Activated naive CD8-positive, alpha-beta T cell treated with anti-CD3 and anti-CD28 coated beads, Interleukin-2, amount 50 U/mL, for 24 hours (primary cell): ENCODE measurements around the gene PEAR1.
A peak's percentile ranks its signal among the peaks of the same experiment; 100 is the strongest.

ENCODE experiments used
- ATAC-seq: fragments of 150-1000 bp; cut with Tn5 transposase; one replicate; pipeline ENCODE4 v1.10.0; 2021
- DNase-seq: peaks from one replicate; pipeline ENCODE4 v3.0.0; 2021
- H3K27ac Mint-ChIP-seq: one replicate; pipeline ENCODE4 v1.8.0; 2021; ENCODE audit warnings: mild to moderate bottlenecking, mixed read lengths
- H3K27me3 Mint-ChIP-seq: one replicate; pipeline ENCODE4 v1.8.0; 2021; ENCODE audit warnings: mixed read lengths
- H3K36me3 Mint-ChIP-seq: one replicate; pipeline ENCODE4 v1.8.0; 2021; ENCODE audit warnings: low read depth, mixed read lengths
- H3K4me1 Mint-ChIP-seq: one replicate; pipeline ENCODE4 v1.8.0; 2021; ENCODE audit warnings: mixed read lengths
- H3K4me3 Mint-ChIP-seq: one replicate; pipeline ENCODE4 v1.8.0; 2021; ENCODE audit warnings: mild to moderate bottlenecking, moderate library complexity, mixed read lengths
- H3K9me3 Mint-ChIP-seq: one replicate; pipeline ENCODE4 v1.8.0; 2021; ENCODE audit warnings: mixed read lengths

Gene PEAR1

GRCh38 chr1:156909671-156910070, 16.2 kb downstream of the PEAR1 start:
- Mint-ChIP-seq H3K9me3 (no peaks in the 10 kb centered on the region), H3K27me3 (peaks cover 15% of the 10 kb centered on the region), H3K4me3 (no peak overlapping the region), H3K27ac (no peak overlapping the region), H3K4me1 (peaks cover 5% of the 10 kb centered on the region), H3K36me3 (no peaks in the 10 kb centered on the region)
- ATAC-seq (no peak), DNase-seq (no peak)

DNA sequence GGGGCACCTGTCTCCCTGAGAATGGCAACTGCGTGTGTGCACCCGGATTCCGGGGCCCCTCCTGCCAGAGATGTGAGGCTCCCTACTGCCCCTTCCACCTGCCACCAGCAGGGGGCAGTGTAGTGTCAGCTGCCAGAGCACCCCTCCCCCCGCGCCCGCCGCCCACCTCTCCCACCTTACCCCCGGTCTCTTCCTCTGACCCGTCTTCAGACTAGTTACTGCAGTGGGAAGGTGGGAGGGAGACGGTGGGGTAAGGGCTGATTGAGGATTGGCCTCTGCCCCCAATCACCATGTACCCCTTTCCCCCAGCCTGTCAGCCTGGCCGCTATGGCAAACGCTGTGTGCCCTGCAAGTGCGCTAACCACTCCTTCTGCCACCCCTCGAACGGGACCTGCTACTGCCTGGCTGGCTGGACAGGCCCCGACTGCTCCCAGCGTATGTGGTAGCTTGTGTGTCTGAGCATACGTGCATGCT, 16.8 kb downstream of the PEAR1 start:
- no peak for ATAC-seq
- H3K27me3 Mint-ChIP-seq = peaks cover 18% of the 10 kb centered on the region
- peak; percentile 77 for DNase-seq
- H3K4me3 Mint-ChIP-seq = no peak overlapping the region
- H3K36me3 Mint-ChIP-seq = no peaks in the 10 kb centered on the region
- no peaks in the 10 kb centered on the region for H3K9me3 Mint-ChIP-seq
- peaks cover 5% of the 10 kb centered on the region for H3K4me1 Mint-ChIP-seq
- no peak overlapping the region for H3K27ac Mint-ChIP-seq

DNA sequence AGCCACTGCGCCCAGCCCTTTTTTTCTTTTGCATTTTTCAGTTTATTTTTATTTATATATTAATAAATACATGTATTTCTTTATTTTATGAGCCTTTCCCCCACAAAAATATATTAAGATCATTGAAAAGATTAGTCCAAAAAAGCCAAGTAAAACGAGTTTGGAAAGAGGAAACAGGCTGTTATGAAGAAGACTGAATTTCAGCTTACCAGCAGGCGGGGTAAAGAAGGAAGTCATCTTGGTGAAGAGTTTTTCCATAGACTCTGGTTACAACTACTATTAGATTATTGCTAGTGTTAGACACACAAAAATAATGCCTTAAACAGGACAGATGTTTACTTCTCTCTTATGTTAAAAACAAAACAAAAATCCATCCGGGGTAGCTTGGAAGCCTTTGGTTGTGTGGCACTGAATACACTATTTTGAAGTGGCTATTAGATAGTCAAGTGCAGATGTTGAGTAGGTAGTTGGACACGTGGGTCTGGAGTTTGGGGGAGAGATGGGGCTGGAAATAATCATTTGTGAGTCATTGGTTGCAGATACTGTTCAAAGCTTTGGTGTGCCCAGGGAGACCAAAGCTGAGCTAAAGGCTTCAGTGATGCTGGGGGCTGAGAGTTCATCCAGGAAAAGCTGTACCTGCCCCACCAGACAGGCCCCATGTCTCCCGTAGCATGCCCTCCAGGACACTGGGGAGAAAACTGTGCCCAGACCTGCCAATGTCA, 18.2 kb downstream of the PEAR1 start:
- Mint-ChIP-seq H3K36me3 (no peaks in the 10 kb centered on the region), H3K4me3 (no peak overlapping the region), H3K9me3 (no peaks in the 10 kb centered on the region), H3K27me3 (peaks cover 24% of the 10 kb centered on the region), H3K4me1 (peaks cover 5% of the 10 kb centered on the region), H3K27ac (no peak overlapping the region)
- DNase-seq (no peak), ATAC-seq (no peak)

DNA sequence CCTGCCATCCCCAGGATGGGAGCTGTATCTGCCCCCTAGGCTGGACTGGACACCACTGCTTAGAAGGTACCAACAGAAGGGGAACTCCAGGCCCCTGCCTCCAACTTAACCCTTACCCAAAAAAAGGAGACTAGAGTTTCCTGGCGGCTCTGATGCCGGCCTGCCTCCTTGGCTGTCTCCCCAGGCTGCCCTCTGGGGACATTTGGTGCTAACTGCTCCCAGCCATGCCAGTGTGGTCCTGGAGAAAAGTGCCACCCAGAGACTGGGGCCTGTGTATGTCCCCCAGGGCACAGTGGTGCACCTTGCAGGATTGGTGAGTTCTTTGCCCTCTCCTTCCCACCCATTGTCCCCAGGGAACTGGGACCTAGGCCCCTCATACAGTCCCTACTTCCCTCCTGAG, 18.8 kb downstream of the PEAR1 start:
- no peak overlapping the region for H3K4me3 Mint-ChIP-seq
- H3K36me3 Mint-ChIP-seq = no peaks in the 10 kb centered on the region
- DNase-seq (no peak), ATAC-seq (no peak)
- H3K27me3 Mint-ChIP-seq = peaks cover 25% of the 10 kb centered on the region
- H3K27ac Mint-ChIP-seq = no peak overlapping the region
- H3K9me3 Mint-ChIP-seq = no peaks in the 10 kb centered on the region
- H3K4me1 Mint-ChIP-seq = peaks cover 3% of the 10 kb centered on the region

DNA sequence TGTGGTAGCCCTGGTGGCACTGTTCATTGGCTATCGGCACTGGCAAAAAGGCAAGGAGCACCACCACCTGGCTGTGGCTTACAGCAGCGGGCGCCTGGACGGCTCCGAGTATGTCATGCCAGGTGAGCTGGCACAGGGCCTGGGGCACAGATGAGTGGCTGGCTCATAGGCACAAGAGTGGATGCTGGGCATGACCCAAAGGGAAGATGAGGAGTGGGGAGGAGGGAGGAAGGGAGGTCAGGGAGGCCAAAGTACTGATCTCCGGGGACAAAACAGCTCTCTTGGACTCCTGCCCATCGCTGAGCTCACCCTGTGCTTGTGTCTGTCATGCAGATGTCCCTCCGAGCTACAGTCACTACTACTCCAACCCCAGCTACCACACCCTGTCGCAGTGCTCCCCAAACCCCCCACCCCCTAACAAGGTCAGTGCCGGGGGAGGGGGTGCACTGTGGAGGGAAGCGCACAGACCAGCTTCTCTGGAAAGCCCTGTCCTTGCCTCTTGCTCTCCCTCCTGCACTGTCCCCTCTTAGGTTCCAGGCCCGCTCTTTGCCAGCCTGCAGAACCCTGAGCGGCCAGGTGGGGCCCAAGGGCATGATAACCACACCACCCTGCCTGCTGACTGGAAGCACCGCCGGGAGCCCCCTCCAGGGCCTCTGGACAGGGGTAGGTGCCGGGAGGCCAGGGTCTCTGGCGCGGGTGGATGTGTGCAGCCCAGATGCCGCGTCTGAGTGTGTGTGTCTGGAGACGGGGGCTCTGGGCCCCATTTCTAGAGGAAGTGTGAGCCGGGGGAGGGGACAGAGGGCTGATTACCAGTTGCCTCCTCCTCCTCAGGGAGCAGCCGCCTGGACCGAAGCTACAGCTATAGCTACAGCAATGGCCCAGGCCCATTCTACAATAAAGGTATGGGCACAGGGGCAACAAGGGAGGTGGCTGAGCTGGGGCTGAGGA, 19.6 kb downstream of the PEAR1 start:
- ATAC-seq (no peak), DNase-seq (no peak)
- Mint-ChIP-seq H3K4me1 (peaks cover 3% of the 10 kb centered on the region), H3K27ac (no peak overlapping the region), H3K27me3 (peaks cover 31% of the 10 kb centered on the region), H3K36me3 (no peaks in the 10 kb centered on the region), H3K9me3 (no peaks in the 10 kb centered on the region), H3K4me3 (no peak overlapping the region)

DNA sequence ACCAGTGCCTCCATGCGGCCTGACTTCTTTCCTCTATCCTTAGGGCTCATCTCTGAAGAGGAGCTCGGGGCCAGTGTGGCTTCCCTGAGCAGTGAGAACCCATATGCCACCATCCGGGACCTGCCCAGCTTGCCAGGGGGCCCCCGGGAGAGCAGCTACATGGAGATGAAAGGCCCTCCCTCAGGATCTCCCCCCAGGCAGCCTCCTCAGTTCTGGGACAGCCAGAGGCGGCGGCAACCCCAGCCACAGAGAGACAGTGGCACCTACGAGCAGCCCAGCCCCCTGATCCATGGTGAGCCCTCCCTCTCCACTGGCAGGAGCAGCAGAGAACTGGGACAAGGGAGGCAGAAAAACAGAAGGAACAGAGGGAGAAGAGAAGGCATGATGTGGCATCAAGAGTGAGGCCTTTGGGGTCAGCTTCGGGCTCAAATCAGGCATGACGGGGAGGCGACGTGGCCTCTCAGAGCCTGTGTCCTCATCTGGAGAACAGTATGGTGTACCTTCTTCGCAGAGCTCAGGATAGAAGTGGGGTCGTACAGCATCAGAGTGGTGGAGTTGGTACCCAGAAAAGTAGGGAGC, 20.4 kb downstream of the PEAR1 start:
- H3K4me3 Mint-ChIP-seq = no peak overlapping the region
- DNase-seq (no peak), ATAC-seq (no peak)
- H3K27me3 Mint-ChIP-seq = peaks cover 36% of the 10 kb centered on the region
- H3K9me3 Mint-ChIP-seq = no peaks in the 10 kb centered on the region
- peaks cover 3% of the 10 kb centered on the region for H3K4me1 Mint-ChIP-seq
- no peaks in the 10 kb centered on the region for H3K36me3 Mint-ChIP-seq
- H3K27ac Mint-ChIP-seq = no peak overlapping the region

DNA sequence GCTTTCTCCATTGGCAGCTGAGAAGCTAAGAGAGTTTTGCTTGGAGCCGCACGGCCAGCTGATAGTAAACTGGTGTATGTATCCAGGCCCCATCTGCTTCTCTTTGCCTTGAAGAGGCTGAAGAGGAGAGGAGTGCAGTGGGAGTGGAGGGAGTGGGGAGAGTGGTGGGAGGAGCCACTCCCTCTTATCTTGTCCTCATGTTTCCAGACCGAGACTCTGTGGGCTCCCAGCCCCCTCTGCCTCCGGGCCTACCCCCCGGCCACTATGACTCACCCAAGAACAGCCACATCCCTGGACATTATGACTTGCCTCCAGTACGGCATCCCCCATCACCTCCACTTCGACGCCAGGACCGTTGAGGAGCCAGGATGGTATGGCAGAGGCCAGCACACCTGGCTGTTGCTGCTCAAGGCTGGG, 20.9 kb downstream of the PEAR1 start:
- Mint-ChIP-seq H3K9me3 (no peaks in the 10 kb centered on the region), H3K27me3 (peaks cover 41% of the 10 kb centered on the region), H3K4me1 (peaks cover 3% of the 10 kb centered on the region), H3K36me3 (no peaks in the 10 kb centered on the region), H3K4me3 (no peak overlapping the region), H3K27ac (no peak overlapping the region)
- ATAC-seq (no peak), DNase-seq (no peak)

DNA sequence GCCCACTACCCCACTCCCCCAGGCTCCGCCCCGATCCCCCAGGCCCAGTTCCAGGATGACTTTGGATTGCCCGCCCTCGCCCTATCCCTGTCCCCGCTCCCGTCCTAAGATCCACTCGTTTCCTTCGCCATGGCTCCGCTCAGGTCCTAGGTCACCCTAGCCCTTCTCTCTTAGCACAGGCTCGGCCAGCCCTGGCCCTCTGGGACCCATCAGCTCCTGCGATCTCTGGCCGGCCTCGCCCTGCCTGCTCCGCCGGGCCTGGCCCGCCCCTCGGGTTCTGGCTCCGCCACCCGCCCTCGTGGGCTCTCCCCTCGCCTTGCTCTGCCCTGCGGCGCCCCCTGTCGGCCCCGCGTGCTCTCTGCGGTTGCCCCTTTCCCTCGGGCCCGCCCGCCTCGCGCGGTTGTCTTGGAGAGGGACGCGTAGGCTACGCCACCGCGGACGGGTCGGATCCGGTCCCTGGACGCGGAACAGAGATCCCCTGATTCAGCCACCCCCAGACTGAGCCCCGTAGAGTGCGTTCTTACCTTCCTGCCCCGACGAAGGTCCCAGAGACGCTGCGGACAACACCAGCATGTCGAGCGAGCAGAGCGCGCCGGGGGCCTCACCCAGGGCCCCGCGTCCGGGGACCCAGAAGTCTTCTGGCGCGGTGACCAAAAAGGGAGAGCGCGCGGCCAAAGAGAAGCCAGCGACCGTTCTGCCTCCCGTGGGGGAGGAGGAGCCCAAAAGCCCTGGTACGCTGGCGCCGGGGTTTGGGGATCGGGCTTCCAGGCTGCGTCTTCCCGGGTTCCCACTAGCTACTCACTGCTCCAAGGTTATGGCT, 26.9 kb downstream of the PEAR1 start, which contains the start of gene LRRC71:
TSS of gene LRRC71 (plus strand) at position 400 of the 820 bp plus-strand sequence. CDS start at position 572, 172 bp downstream.
- Mint-ChIP-seq H3K4me3 (no peak within 1 kb of the TSS), H3K4me1 (peaks cover 9% of the 10 kb centered on the region), H3K36me3 (no peaks in the 10 kb centered on the region), H3K27me3 (peaks cover 75% of the 10 kb centered on the region), H3K27ac (no peak within 1 kb of the TSS), H3K9me3 (no peaks in the 10 kb centered on the region)
- ATAC-seq (peak; percentile 86), DNase-seq (peak; percentile 84)

DNA sequence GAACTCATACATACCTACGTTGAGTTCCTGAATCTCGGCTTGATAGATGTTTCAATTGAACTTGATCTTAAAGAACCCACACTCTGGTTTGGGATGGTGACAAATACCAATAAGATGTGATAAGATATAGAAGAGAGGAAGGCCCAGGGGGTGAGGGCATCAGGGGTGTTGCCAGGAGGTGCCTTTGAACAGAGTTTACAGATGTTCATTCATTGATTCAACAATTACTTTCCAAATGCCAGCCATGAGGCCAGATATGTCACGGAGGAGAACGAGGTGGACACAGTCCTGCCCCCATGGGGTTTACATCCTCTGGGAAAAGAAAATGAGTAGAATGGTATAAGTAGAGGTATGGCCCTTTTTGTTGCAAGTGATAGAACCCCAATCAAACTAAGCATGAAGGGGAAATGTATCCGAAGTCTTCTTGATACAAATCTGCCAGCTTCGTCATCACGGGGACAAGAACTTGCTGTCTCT, 27.6 kb downstream of the PEAR1 start:
- no peak for DNase-seq
- H3K4me3 Mint-ChIP-seq = no peak overlapping the region
- H3K27me3 Mint-ChIP-seq = peaks cover 76% of the 10 kb centered on the region
- no peaks in the 10 kb centered on the region for H3K9me3 Mint-ChIP-seq
- no peak overlapping the region for H3K27ac Mint-ChIP-seq
- ATAC-seq = no peak
- H3K36me3 Mint-ChIP-seq = no peaks in the 10 kb centered on the region
- H3K4me1 Mint-ChIP-seq = peaks cover 15% of the 10 kb centered on the region

DNA sequence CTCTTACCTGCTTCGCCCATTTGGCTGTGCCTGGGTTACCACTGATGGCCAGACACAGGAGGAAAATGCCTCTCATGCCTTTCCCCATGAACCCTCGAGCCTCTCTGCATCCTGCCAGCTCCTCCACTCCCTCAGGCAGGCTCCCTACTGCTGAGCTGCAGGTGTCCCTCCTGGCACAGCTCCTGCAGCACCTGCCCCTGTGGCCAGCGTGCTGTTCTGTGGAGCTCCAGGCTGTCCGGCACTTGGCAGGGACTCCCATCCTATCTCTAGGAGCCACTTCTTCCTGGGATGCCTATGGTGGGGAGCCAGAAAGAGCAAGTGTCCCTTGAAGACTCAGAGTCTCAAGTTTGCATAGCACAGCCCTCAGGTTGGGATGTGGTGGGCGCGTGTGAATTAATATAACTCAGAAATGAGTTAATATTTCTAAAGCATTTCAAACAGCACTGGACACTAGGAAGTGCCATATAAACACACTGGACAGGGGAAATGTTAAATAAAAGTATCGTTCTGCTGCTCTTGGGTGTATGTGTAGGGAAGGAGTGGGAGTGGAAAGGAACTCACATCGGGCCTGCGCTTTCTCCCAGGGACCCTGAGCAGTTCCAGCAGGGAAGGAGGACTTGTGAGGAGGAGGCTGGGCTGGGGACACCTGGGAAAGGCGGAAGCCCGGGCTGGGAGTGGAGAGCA, 29.6 kb downstream of the PEAR1 start:
- Mint-ChIP-seq H3K27ac (no peak overlapping the region), H3K4me1 (peaks cover 33% of the 10 kb centered on the region), H3K27me3 (peaks cover 83% of the 10 kb centered on the region), H3K36me3 (no peaks in the 10 kb centered on the region), H3K4me3 (no peak overlapping the region), H3K9me3 (no peaks in the 10 kb centered on the region)
- DNase-seq (no peak), ATAC-seq (no peak)

DNA sequence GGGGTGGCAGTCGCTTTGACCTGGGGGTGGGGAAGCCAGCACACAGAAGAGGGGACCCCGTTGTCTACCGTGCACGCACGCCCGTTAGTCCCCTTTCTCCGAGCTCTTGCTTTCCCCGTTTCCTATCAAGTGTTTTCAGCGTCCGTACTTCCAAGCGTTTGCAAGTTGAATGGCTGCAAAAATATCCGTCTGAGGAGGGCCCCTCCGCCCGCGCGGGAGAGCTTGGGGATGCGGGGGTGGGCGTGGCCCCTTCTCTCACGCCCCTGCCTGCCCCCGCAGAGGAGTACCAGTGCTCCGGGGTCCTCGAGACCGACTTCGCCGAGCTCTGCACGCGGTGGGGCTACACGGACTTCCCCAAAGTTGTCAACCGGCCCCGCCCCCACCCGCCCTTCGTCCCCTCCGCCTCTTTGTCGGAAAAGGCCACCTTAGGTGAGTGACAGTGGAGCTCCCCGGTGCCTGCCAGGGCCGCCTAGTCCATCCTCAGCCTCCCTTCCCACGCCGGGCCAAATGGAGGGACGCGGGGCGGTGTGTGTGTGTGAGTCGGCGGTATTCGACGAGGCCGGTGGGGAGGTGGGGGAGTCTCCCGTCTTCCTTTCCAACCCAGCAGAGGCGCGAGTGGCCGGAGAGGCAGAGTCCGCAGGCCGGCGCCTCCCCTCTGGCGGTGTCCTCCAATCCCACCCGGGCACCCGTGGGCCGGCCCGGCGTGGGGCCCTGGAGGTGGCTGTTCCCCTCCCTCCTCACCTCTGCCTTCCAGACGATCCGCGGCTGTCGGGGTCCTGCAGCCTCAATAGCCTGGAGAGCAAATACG, 30.4 kb downstream of the PEAR1 start:
- Mint-ChIP-seq H3K27ac (no peak overlapping the region), H3K4me1 (peaks cover 34% of the 10 kb centered on the region), H3K36me3 (no peaks in the 10 kb centered on the region), H3K4me3 (no peak overlapping the region), H3K27me3 (peaks cover 85% of the 10 kb centered on the region), H3K9me3 (no peaks in the 10 kb centered on the region)
- ATAC-seq (no peak), DNase-seq (no peak)

GRCh38 chr1:156924478-156925153, 31.1 kb downstream of the PEAR1 start:
- ATAC-seq (no peak), DNase-seq (no peak)
- H3K4me1 Mint-ChIP-seq = peaks cover 34% of the 10 kb centered on the region
- peaks cover 87% of the 10 kb centered on the region for H3K27me3 Mint-ChIP-seq
- H3K27ac Mint-ChIP-seq = no peak overlapping the region
- no peaks in the 10 kb centered on the region for H3K36me3 Mint-ChIP-seq
- no peaks in the 10 kb centered on the region for H3K9me3 Mint-ChIP-seq
- H3K4me3 Mint-ChIP-seq = no peak overlapping the region
